Activated CD8-positive, alpha-beta T cell treated with anti-CD3 and anti-CD28 coated beads for 36 hours (primary cell): ENCODE results near the gene ATP2B1. TPM values are rescaled to one million over a fixed set of nuclear protein-coding genes. Genes with fewer than 3 reads are reported as not detected.

Experiments
- ATAC-seq: fragments of 200-7000 bp; cut with Tn5 transposase; one replicate; pipeline ENCODE4 v1.10.0; 2021; ENCODE audit warnings: mild to moderate bottlenecking, moderate library complexity
- CTCF ChIA-PET: fragments of 350-600 bp; sonication (Branson Sonifier 250); formaldehyde crosslinking; loops from one replicate; lab custom pipeline; 2021; ENCODE audit warnings: antibody characterized with exemption; lab: Charles Lee
- POLR2A ChIA-PET: fragments of 350-600 bp; sonication (Branson Sonifier 250); formaldehyde crosslinking; loops from one replicate; lab custom pipeline; 2021; ENCODE audit warnings: antibody characterized with exemption; lab: Charles Lee
- DNase-seq: peaks from one replicate; pipeline ENCODE4 v3.0.0-alpha.2; 2020
- H3K27ac Mint-ChIP-seq: one replicate; pipeline ENCODE4 v1.8.0; 2021; ENCODE audit warnings: mild to moderate bottlenecking, mixed read lengths
- H3K27me3 Mint-ChIP-seq: one replicate; pipeline ENCODE4 v1.8.0; 2021; ENCODE audit warnings: mixed read lengths
- H3K36me3 Mint-ChIP-seq: one replicate; pipeline ENCODE4 v1.8.0; 2021; ENCODE audit warnings: low read depth, mixed read lengths
- H3K4me1 Mint-ChIP-seq: one replicate; pipeline ENCODE4 v1.8.0; 2021; ENCODE audit warnings: low read depth, mixed read lengths
- H3K4me3 Mint-ChIP-seq: one replicate; pipeline ENCODE4 v1.8.0; 2021; ENCODE audit warnings: mild to moderate bottlenecking, moderate library complexity, mixed read lengths
- H3K9me3 Mint-ChIP-seq: one replicate; pipeline ENCODE4 v1.8.0; 2021; ENCODE audit warnings: mixed read lengths
- CTCF ChIP-seq: fragments of 200-600 bp; IDR thresholded peaks from one replicate; pipeline ENCODE4 v1.8.0; 2022; ENCODE audit warnings: antibody characterized with exemption, mild to moderate bottlenecking
- intact Hi-C: fragments of 100-400 bp; cut with micrococcal nuclease; formaldehyde crosslinking; loops from one replicate; pipeline ENCODE4 v1.10.0; 2022
- total RNA-seq, 2 experiments: library from RNA; stranded (reverse); gene quantifications; one replicate each; pipeline ENCODE4 v1.2.3, GENCODE V29; 2021

ATP2B1 gene
- total RNA-seq, 2 experiments from 2014 or later = 20.8 to 26.2 TPM

GRCh38 chr12:89547101-89547500, 161.5 kb downstream of the ATP2B1 start:
- no peak for ATAC-seq
- H3K9me3 Mint-ChIP-seq = no peaks in the 10 kb centered on the region
- H3K36me3 Mint-ChIP-seq = no peaks in the 10 kb centered on the region
- H3K27me3 Mint-ChIP-seq = peaks cover 2% of the 10 kb centered on the region
- ChIA-PET CTCF (interaction anchor here (1.4 to 1.8 kb wide), 3 partner anchors 114 to 1394 kb away, joined by 3 to 4 read pairs (median 4); no protein-coding TSS in a partner anchor), POLR2A (interaction anchor here (0.7 to 0.8 kb wide), 2 partner anchors 11 to 812 kb away, joined by 3 read pairs; no protein-coding TSS in a partner anchor)
- H3K4me3 Mint-ChIP-seq = no peak overlapping the region
- TF ChIP-seq CTCF = no peak
- DNase-seq = no peak
- intact Hi-C loops = no loop called here
- peaks cover 6% of the 10 kb centered on the region for H3K4me1 Mint-ChIP-seq
- H3K27ac Mint-ChIP-seq = no peak overlapping the region

- H3K4me3 Mint-ChIP-seq = no peak overlapping the region
- H3K9me3 Mint-ChIP-seq = no peaks in the 10 kb centered on the region
- no peak for DNase-seq
- intact Hi-C loops = no loop called here
- no peak for ATAC-seq
- ChIA-PET CTCF (interaction anchor here (1.4 kb wide), 1 partner anchor 115 kb away, joined by 3 read pairs; no protein-coding TSS in a partner anchor), POLR2A (no interaction called here)
- peaks cover 2% of the 10 kb centered on the region for H3K27me3 Mint-ChIP-seq
- TF ChIP-seq CTCF = no peak
- H3K4me1 Mint-ChIP-seq = peaks cover 6% of the 10 kb centered on the region
- H3K36me3 Mint-ChIP-seq = no peaks in the 10 kb centered on the region
- no peak overlapping the region for H3K27ac Mint-ChIP-seq
Measured at GRCh38 chr12:89546151-89546550, 162.5 kb downstream of the ATP2B1 start.

GRCh38 chr12:89544681-89545184, 163.9 kb downstream of the ATP2B1 start:
- Mint-ChIP-seq H3K36me3 (no peaks in the 10 kb centered on the region), H3K9me3 (no peaks in the 10 kb centered on the region), H3K4me3 (no peak overlapping the region), H3K27ac (no peak overlapping the region), H3K4me1 (peaks cover 6% of the 10 kb centered on the region), H3K27me3 (no peaks in the 10 kb centered on the region)
- ATAC-seq = no peak
- no peak for DNase-seq
- ChIA-PET CTCF (interaction anchor here (0.7 to 3.3 kb wide), 11 partner anchors 15 to 558 kb away, joined by 3 to 26 read pairs (median 5); no protein-coding TSS in a partner anchor), POLR2A (interaction anchor here (0.5 to 1.3 kb wide), 2 partner anchors 76 to 533 kb away, joined by 3 read pairs; no protein-coding TSS in a partner anchor)
- intact Hi-C loops = loop anchor here (5.0 kb wide), 3 partner anchors 418 to 1308 kb away; no protein-coding TSS in a partner anchor
- no peak for TF ChIP-seq CTCF

GRCh38 chr12:89544022-89544421, 164.6 kb downstream of the ATP2B1 start:
- ChIA-PET POLR2A (interaction anchor here (0.5 to 1.3 kb wide), 2 partner anchors 75 to 534 kb away, joined by 3 read pairs; no protein-coding TSS in a partner anchor), CTCF (interaction anchor here (0.9 to 3.3 kb wide), 29 partner anchors 14 to 1310 kb away, joined by 3 to 26 read pairs (median 5); no protein-coding TSS in a partner anchor)
- intact Hi-C loops = loop anchor here (5.0 kb wide), 3 partner anchors 418 to 1308 kb away; no protein-coding TSS in a partner anchor

More at GRCh38 chr12:89544022-89544421, 164.6 kb downstream of the ATP2B1 start:
- Mint-ChIP-seq H3K27me3 (no peaks in the 10 kb centered on the region), H3K27ac (no peak overlapping the region), H3K4me1 (peaks cover 6% of the 10 kb centered on the region), H3K9me3 (no peaks in the 10 kb centered on the region), H3K4me3 (no peak overlapping the region), H3K36me3 (no peaks in the 10 kb centered on the region)
- DNase-seq (no peak), ATAC-seq (no peak)
- no peak for TF ChIP-seq CTCF
